ENCODE data around the gene KRT84. TPM values are rescaled to one million over a fixed set of nuclear protein-coding genes. Genes with fewer than 3 reads are reported as not detected.

The KRT84 gene
- total and polyA plus RNA-seq, 5 donors from 2014 or later: not detected

- Histone ChIP-seq H3K4me3 (ENCODE audit: low read depth, low read length) (no peak overlapping the region), H3K36me3 (ENCODE audit: control insufficient read depth, insufficient read depth, low read length) (no peaks in the 10 kb centered on the region), H3K4me1 (ENCODE audit: control insufficient read depth, insufficient read depth, low read length, poor library complexity, severe bottlenecking) (no peaks in the 10 kb centered on the region), H3K27me3 (ENCODE audit: control insufficient read depth, insufficient read depth, low read length) (no peaks in the 10 kb centered on the region), H3K27ac (ENCODE audit: insufficient read depth, low read length, poor library complexity, severe bottlenecking) (no peak overlapping the region), H3K9me3 (ENCODE audit: control insufficient read depth in 2 of 2, low read length in 2 of 2) (no peaks in the 10 kb centered on the region)
- ATAC-seq (ENCODE audit: low read depth in 2 of 2): no peak
- no peak overlapping the region for H3K4me3 Mint-ChIP-seq
- peaks cover 6% of the 10 kb centered on the region for H3K27me3 Mint-ChIP-seq
- no peak overlapping the region for H3K27ac Mint-ChIP-seq
- peaks cover 0 to 2% (median 0%) of the 10 kb centered on the region in 7 donors for H3K9me3 Mint-ChIP-seq
- H3K36me3 Mint-ChIP-seq: no peaks in the 10 kb centered on the region
- no peak for DNase-seq
- no peaks in the 10 kb centered on the region for H3K4me1 Mint-ChIP-seq
These were observed 14.3 kb upstream of the KRT84 start for GRCh38 chr12:52399756-52400155.

- Histone ChIP-seq H3K27ac (ENCODE audit: insufficient read depth, low read length, poor library complexity, severe bottlenecking) (no peak overlapping the region), H3K9me3 (ENCODE audit: control insufficient read depth in 2 of 2, low read length in 2 of 2) (no peaks in the 10 kb centered on the region), H3K27me3 (ENCODE audit: control insufficient read depth, insufficient read depth, low read length) (no peaks in the 10 kb centered on the region), H3K36me3 (ENCODE audit: control insufficient read depth, insufficient read depth, low read length) (no peaks in the 10 kb centered on the region), H3K4me3 (ENCODE audit: low read depth, low read length) (no peak overlapping the region), H3K4me1 (ENCODE audit: control insufficient read depth, insufficient read depth, low read length, poor library complexity, severe bottlenecking) (no peaks in the 10 kb centered on the region)
- Mint-ChIP-seq H3K9me3 (peaks cover 0 to 2% (median 0%) of the 10 kb centered on the region in 7 donors), H3K4me3 (no peak overlapping the region), H3K27ac (no peak overlapping the region), H3K36me3 (no peaks in the 10 kb centered on the region), H3K27me3 (peaks cover 8% of the 10 kb centered on the region), H3K4me1 (no peaks in the 10 kb centered on the region)
- no peak for DNase-seq
- ATAC-seq (ENCODE audit: low read depth in 2 of 2): no peak
These were observed 12.7 kb upstream of the KRT84 start for GRCh38 chr12:52398176-52398575.

GRCh38 chr12:52396656-52397055 is 11.2 kb upstream of the KRT84 start:
- Mint-ChIP-seq H3K4me1 (no peaks in the 10 kb centered on the region), H3K9me3 (peaks cover 0 to 1% (median 0%) of the 10 kb centered on the region in 7 donors), H3K4me3 (no peak overlapping the region), H3K27me3 (peaks cover 11% of the 10 kb centered on the region), H3K27ac (no peak overlapping the region), H3K36me3 (no peaks in the 10 kb centered on the region)
- no peak overlapping the region for H3K27ac ChIP-seq (ENCODE audit: insufficient read depth, low read length, poor library complexity, severe bottlenecking)
- no peaks in the 10 kb centered on the region for H3K9me3 ChIP-seq (ENCODE audit: control insufficient read depth in 2 of 2, low read length in 2 of 2)
- H3K36me3 ChIP-seq (ENCODE audit: control insufficient read depth, insufficient read depth, low read length): no peaks in the 10 kb centered on the region
- H3K4me3 ChIP-seq (ENCODE audit: low read depth, low read length): no peak overlapping the region
- H3K4me1 ChIP-seq (ENCODE audit: control insufficient read depth, insufficient read depth, low read length, poor library complexity, severe bottlenecking): no peaks in the 10 kb centered on the region
- DNase-seq: no peak
- H3K27me3 ChIP-seq (ENCODE audit: control insufficient read depth, insufficient read depth, low read length): no peaks in the 10 kb centered on the region
- ATAC-seq (ENCODE audit: low read depth in 2 of 2): no peak

- peaks cover 11% of the 10 kb centered on the region for H3K27me3 Mint-ChIP-seq
- no peak for ATAC-seq (ENCODE audit: low read depth in 2 of 2)
These were observed 10.4 kb upstream of the KRT84 start for GRCh38 chr12:52395761-52396434.

GRCh38 chr12:52394836-52395405 is 9.5 kb upstream of the KRT84 start:
- Mint-ChIP-seq H3K36me3 (no peaks in the 10 kb centered on the region), H3K9me3 (peaks cover 0 to 1% (median 0%) of the 10 kb centered on the region in 7 donors), H3K4me3 (no peak overlapping the region), H3K4me1 (no peaks in the 10 kb centered on the region), H3K27me3 (peaks cover 11% of the 10 kb centered on the region), H3K27ac (no peak overlapping the region)
- no peak for ATAC-seq (ENCODE audit: low read depth in 2 of 2)
- no peaks in the 10 kb centered on the region for H3K9me3 ChIP-seq (ENCODE audit: control insufficient read depth in 2 of 2, low read length in 2 of 2)
- H3K27me3 ChIP-seq (ENCODE audit: control insufficient read depth, insufficient read depth, low read length): no peaks in the 10 kb centered on the region
- no peaks in the 10 kb centered on the region for H3K36me3 ChIP-seq (ENCODE audit: control insufficient read depth, insufficient read depth, low read length)
- DNase-seq: no peak
- no peak overlapping the region for H3K27ac ChIP-seq (ENCODE audit: insufficient read depth, low read length, poor library complexity, severe bottlenecking)
- H3K4me3 ChIP-seq (ENCODE audit: low read depth, low read length): no peak overlapping the region
- H3K4me1 ChIP-seq (ENCODE audit: control insufficient read depth, insufficient read depth, low read length, poor library complexity, severe bottlenecking): no peaks in the 10 kb centered on the region

More at GRCh38 chr12:52395761-52396434, 10.4 kb upstream of the KRT84 start:
- Histone ChIP-seq H3K27me3 (ENCODE audit: control insufficient read depth, insufficient read depth, low read length) (no peaks in the 10 kb centered on the region), H3K4me3 (ENCODE audit: low read depth, low read length) (no peak overlapping the region), H3K9me3 (ENCODE audit: control insufficient read depth in 2 of 2, low read length in 2 of 2) (no peaks in the 10 kb centered on the region), H3K36me3 (ENCODE audit: control insufficient read depth, insufficient read depth, low read length) (no peaks in the 10 kb centered on the region), H3K4me1 (ENCODE audit: control insufficient read depth, insufficient read depth, low read length, poor library complexity, severe bottlenecking) (no peaks in the 10 kb centered on the region), H3K27ac (ENCODE audit: insufficient read depth, low read length, poor library complexity, severe bottlenecking) (no peak overlapping the region)
- DNase-seq: no peak
- Mint-ChIP-seq H3K4me3 (no peak overlapping the region), H3K9me3 (peaks cover 0 to 1% (median 0%) of the 10 kb centered on the region in 7 donors), H3K4me1 (no peaks in the 10 kb centered on the region), H3K36me3 (no peaks in the 10 kb centered on the region), H3K27ac (no peak overlapping the region)

GRCh38 chr12:52392465-52393007 is 7.1 kb upstream of the KRT84 start:
- no peak overlapping the region for H3K4me3 Mint-ChIP-seq
- Histone ChIP-seq H3K27ac (ENCODE audit: insufficient read depth, low read length, poor library complexity, severe bottlenecking) (no peak overlapping the region), H3K9me3 (ENCODE audit: control insufficient read depth in 2 of 2, low read length in 2 of 2) (no peaks in the 10 kb centered on the region), H3K36me3 (ENCODE audit: control insufficient read depth, insufficient read depth, low read length) (no peaks in the 10 kb centered on the region), H3K4me3 (ENCODE audit: low read depth, low read length) (no peak overlapping the region), H3K4me1 (ENCODE audit: control insufficient read depth, insufficient read depth, low read length, poor library complexity, severe bottlenecking) (no peaks in the 10 kb centered on the region), H3K27me3 (ENCODE audit: control insufficient read depth, insufficient read depth, low read length) (no peaks in the 10 kb centered on the region)
- no peak for ATAC-seq (ENCODE audit: low read depth in 2 of 2)
- H3K9me3 Mint-ChIP-seq: no peaks in the 10 kb centered on the region
- H3K4me1 Mint-ChIP-seq: no peaks in the 10 kb centered on the region
- no peak overlapping the region for H3K27ac Mint-ChIP-seq
- DNase-seq: no peak
- peaks cover 5% of the 10 kb centered on the region for H3K27me3 Mint-ChIP-seq
- no peaks in the 10 kb centered on the region for H3K36me3 Mint-ChIP-seq

- Mint-ChIP-seq H3K4me3 (no peak overlapping the region), H3K27ac (peak overlapping the region in 1 of 3 donors; percentile 56), H3K36me3 (no peaks in the 10 kb centered on the region), H3K27me3 (peaks cover 5% of the 10 kb centered on the region), H3K9me3 (no peaks in the 10 kb centered on the region), H3K4me1 (no peaks in the 10 kb centered on the region)
- H3K4me3 ChIP-seq (ENCODE audit: low read depth, low read length): no peak overlapping the region
- H3K27me3 ChIP-seq (ENCODE audit: control insufficient read depth, insufficient read depth, low read length): no peaks in the 10 kb centered on the region
- no peaks in the 10 kb centered on the region for H3K4me1 ChIP-seq (ENCODE audit: control insufficient read depth, insufficient read depth, low read length, poor library complexity, severe bottlenecking)
- H3K36me3 ChIP-seq (ENCODE audit: control insufficient read depth, insufficient read depth, low read length): no peaks in the 10 kb centered on the region
- H3K9me3 ChIP-seq (ENCODE audit: control insufficient read depth in 2 of 2, low read length in 2 of 2): no peaks in the 10 kb centered on the region
- H3K27ac ChIP-seq (ENCODE audit: insufficient read depth, low read length, poor library complexity, severe bottlenecking): no peak overlapping the region
- DNase-seq (no peak), ATAC-seq (ENCODE audit: low read depth in 2 of 2) (no peak)
These were observed 6.2 kb upstream of the KRT84 start for GRCh38 chr12:52391618-52392002.
